ENCODE results near the gene KIAA1671.
"Not testable (repeated sequence)": the region's sequence is repeated elsewhere in the genome, so short reads cannot be mapped to it uniquely, and the experiment has no call there.

KIAA1671 gene

DNA sequence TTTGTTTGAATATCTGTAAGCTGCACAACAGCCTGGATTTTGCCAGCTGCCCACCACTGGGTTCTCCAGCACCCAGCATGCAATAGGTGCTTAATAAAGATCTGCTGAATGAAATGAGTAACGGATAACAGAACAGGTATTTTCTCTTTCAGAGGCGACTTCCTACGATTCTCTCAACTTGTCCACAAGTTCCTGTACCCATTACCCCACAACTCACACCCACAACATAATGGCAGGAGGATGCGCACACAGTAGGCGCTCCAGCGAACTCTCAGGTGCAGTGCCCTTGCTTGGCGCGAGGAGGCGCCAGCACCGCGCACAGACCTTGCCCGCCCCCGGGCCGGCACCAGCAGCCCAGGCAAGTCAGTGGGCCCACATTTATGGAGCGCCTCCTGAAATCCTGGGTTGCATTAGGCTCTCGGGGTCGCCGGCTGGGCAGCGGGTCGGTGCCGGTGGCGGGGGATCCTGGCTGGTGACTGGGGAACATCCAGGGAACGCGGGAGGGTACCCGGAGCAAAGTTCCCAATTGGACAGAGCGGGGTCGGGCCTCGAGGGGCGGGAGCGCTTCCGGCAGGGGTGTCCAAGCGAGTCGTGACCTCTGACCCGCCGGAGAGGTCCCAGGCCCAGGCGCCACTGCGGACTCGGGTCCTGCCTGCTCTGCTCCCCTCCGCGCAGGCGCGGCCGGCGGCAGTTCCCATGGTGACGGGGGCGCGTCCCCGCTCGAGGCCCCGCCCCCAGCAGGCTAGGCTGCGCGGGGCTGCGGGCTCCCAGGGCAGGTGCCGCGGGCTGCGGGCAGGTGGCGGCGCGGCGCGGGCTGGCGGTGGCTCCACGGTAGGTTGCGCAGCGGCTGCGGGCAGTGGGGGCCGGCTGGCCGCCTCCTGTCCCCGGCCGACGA, at the start of gene KIAA1671:
KIAA1671 (plus strand) TSS at position 775 of the 895 bp plus-strand sequence. CDS start 75,284 bp downstream, outside the sequence.
- DNase-seq (ENCODE audit: low spot score): peak; percentile 86
- no peaks in the 10 kb centered on the region for H3K9me3 Mint-ChIP-seq
- peak within 1 kb of the TSS; percentile 56 for H3K27ac Mint-ChIP-seq
- H3K27me3 Mint-ChIP-seq (ENCODE audit: low read depth): peaks cover 58% of the 10 kb centered on the region
- peak within 1 kb of the TSS; percentile 82 for H3K4me3 Mint-ChIP-seq
- H3K4me1 Mint-ChIP-seq (ENCODE audit: low read depth): peaks cover 12% of the 10 kb centered on the region
- no peaks in the 10 kb centered on the region for H3K36me3 Mint-ChIP-seq (ENCODE audit: low read depth)

GRCh38 chr22:24905909-24906308, 46.6 kb upstream of the KIAA1671 start:
- Mint-ChIP-seq H3K36me3 (ENCODE audit: low read depth) (no peaks in the 10 kb centered on the region), H3K4me1 (ENCODE audit: low read depth) (no peaks in the 10 kb centered on the region), H3K27ac (no peak overlapping the region), H3K9me3 (peaks cover 12% of the 10 kb centered on the region), H3K27me3 (ENCODE audit: low read depth) (no peaks in the 10 kb centered on the region), H3K4me3 (no peak overlapping the region)
- no peak for DNase-seq (ENCODE audit: low spot score)

- H3K4me3 Mint-ChIP-seq; DNase-seq (ENCODE audit: low spot score); H3K27me3 Mint-ChIP-seq (ENCODE audit: low read depth); H3K27ac Mint-ChIP-seq; H3K36me3 Mint-ChIP-seq (ENCODE audit: low read depth); H3K4me1 Mint-ChIP-seq (ENCODE audit: low read depth): not testable (repeated sequence)
- H3K9me3 Mint-ChIP-seq: peaks cover 12% of the 10 kb centered on the region
These were observed 45.4 kb upstream of the KIAA1671 start for GRCh38 chr22:24907101-24907500.

- no peaks in the 10 kb centered on the region for H3K4me1 Mint-ChIP-seq (ENCODE audit: low read depth)
- H3K4me3 Mint-ChIP-seq: no peak overlapping the region
- no peaks in the 10 kb centered on the region for H3K27me3 Mint-ChIP-seq (ENCODE audit: low read depth)
- no peaks in the 10 kb centered on the region for H3K9me3 Mint-ChIP-seq
- no peak for DNase-seq (ENCODE audit: low spot score)
- no peak overlapping the region for H3K27ac Mint-ChIP-seq
- no peaks in the 10 kb centered on the region for H3K36me3 Mint-ChIP-seq (ENCODE audit: low read depth)
These were observed 32.5 kb upstream of the KIAA1671 start for GRCh38 chr22:24920029-24920428.

DNA sequence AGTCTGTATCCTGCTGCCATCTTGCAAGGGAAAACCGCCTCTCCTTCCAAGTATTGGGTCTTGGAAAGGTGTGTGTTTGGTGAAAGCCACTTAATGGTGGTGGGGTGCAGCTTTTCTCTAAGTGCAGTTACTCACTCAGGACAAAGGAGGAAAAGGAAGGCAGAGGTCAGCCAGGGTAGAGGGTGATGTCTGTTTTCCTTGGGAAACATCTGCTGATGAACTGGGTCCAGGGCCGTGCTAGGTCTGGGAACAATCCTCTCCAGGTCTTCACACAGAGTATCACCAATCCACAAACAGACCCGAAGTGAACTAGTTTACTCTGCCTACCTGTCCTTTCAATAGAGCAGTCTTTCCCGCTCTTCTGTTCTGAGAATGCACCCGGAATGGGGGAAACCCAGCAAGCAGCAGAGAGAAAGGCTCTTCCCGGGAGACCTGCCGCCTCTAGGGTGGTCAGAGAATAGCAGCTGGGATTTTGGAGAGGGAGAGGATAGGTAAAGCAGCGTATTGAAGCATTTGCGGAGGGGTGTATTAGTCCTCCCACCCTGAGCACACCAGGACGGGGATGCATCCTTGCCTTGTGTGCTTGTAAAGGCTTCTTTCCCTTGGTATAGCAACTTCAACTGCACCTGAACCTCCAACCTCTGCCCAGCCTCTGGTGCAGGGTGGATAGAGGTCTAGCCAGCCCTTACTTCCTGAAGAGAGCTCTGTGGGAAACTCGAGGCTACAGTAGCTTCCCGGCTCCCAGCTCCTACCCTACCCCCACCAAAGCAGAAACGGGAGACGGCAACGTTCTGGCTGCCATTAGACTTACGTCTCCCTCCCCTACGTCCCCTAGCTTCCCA, 26.7 kb upstream of the KIAA1671 start:
- H3K4me1 Mint-ChIP-seq (ENCODE audit: low read depth): no peaks in the 10 kb centered on the region
- peaks cover 8% of the 10 kb centered on the region for H3K27me3 Mint-ChIP-seq (ENCODE audit: low read depth)
- no peak overlapping the region for H3K4me3 Mint-ChIP-seq
- H3K27ac Mint-ChIP-seq: no peak overlapping the region
- peaks cover 4% of the 10 kb centered on the region for H3K9me3 Mint-ChIP-seq
- H3K36me3 Mint-ChIP-seq (ENCODE audit: low read depth): no peaks in the 10 kb centered on the region
- no peak for DNase-seq (ENCODE audit: low spot score)

- Mint-ChIP-seq H3K27ac (no peak overlapping the region), H3K4me3 (no peak overlapping the region), H3K27me3 (ENCODE audit: low read depth) (peaks cover 8% of the 10 kb centered on the region), H3K9me3 (peaks cover 4% of the 10 kb centered on the region), H3K4me1 (ENCODE audit: low read depth) (no peaks in the 10 kb centered on the region), H3K36me3 (ENCODE audit: low read depth) (no peaks in the 10 kb centered on the region)
- no peak for DNase-seq (ENCODE audit: low spot score)
These were observed 26.1 kb upstream of the KIAA1671 start for GRCh38 chr22:24926428-24926725.

DNA sequence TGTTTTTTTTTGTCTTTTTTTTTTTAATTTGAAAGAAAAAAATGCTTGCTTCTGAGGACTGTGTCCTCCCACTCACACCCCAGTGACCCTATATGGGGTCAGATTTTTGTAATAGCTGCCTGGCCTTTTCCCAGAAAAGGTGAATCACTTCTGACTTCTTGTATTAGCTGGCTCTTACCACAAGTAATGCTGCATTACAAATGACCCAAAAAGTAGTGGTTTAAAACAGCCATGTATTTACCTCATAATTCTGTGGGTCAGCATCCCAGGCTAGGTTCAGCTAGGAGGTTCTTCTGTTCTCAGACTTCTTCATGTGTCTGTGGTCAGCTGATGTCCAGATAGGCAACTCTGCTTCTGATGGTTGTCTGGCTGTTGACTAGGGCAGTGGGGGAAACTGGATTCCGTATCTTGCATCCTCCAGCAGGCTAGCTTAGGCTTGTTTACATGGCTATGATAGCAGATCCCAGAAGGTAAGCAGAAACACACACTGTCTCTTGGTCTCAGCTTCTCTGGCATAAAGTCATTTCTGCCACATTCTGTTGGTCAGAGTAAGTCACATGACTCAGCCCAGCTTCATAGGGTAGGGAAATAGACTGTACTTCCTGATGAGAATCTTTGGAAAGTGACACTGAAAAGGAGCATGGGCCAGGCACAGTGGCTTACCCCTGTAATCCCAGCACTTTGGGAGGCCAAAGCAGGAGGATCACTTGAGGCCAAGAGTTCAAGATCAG, 25.5 kb upstream of the KIAA1671 start:
- no peak for DNase-seq (ENCODE audit: low spot score)
- H3K36me3 Mint-ChIP-seq (ENCODE audit: low read depth): no peaks in the 10 kb centered on the region
- H3K9me3 Mint-ChIP-seq: peaks cover 4% of the 10 kb centered on the region
- H3K27ac Mint-ChIP-seq: no peak overlapping the region
- H3K27me3 Mint-ChIP-seq (ENCODE audit: low read depth): peaks cover 10% of the 10 kb centered on the region
- H3K4me1 Mint-ChIP-seq (ENCODE audit: low read depth): no peaks in the 10 kb centered on the region
- H3K4me3 Mint-ChIP-seq: no peak overlapping the region

- H3K4me1 Mint-ChIP-seq (ENCODE audit: low read depth): no peaks in the 10 kb centered on the region
- no peak overlapping the region for H3K27ac Mint-ChIP-seq
- no peak for DNase-seq (ENCODE audit: low spot score)
- peaks cover 4% of the 10 kb centered on the region for H3K9me3 Mint-ChIP-seq
- peaks cover 11% of the 10 kb centered on the region for H3K27me3 Mint-ChIP-seq (ENCODE audit: low read depth)
- H3K4me3 Mint-ChIP-seq: no peak overlapping the region
- H3K36me3 Mint-ChIP-seq (ENCODE audit: low read depth): no peaks in the 10 kb centered on the region
These were observed 24.2 kb upstream of the KIAA1671 start for GRCh38 chr22:24928322-24928721.

DNA sequence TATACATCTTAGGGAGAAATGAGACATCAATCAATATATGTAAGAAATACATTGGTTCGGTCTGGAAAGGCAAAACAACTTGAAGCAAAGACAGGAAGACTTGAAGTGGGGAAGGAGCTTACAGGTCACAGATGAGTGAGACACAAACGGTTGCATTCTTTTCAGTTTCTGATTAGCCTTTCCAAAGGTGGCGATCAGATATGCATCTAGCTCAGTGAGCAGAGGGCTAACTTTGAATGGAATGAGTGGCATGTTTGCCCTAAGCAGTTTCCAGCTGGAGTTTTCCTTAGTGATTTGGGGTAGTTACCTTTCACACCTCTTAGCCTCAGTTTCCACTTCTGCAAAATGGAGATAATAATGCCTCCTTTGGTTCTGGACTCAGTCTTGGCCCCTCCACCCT, 21.8 kb upstream of the KIAA1671 start:
- H3K27ac Mint-ChIP-seq: no peak overlapping the region
- H3K9me3 Mint-ChIP-seq: peaks cover 4% of the 10 kb centered on the region
- no peaks in the 10 kb centered on the region for H3K4me1 Mint-ChIP-seq (ENCODE audit: low read depth)
- no peaks in the 10 kb centered on the region for H3K36me3 Mint-ChIP-seq (ENCODE audit: low read depth)
- no peak overlapping the region for H3K4me3 Mint-ChIP-seq
- peaks cover 11% of the 10 kb centered on the region for H3K27me3 Mint-ChIP-seq (ENCODE audit: low read depth)
- no peak for DNase-seq (ENCODE audit: low spot score)

GRCh38 chr22:24935771-24936483, 16.6 kb upstream of the KIAA1671 start:
- H3K4me3 Mint-ChIP-seq: no peak overlapping the region
- H3K9me3 Mint-ChIP-seq: no peaks in the 10 kb centered on the region
- no peaks in the 10 kb centered on the region for H3K4me1 Mint-ChIP-seq (ENCODE audit: low read depth)
- DNase-seq (ENCODE audit: low spot score): no peak
- no peaks in the 10 kb centered on the region for H3K36me3 Mint-ChIP-seq (ENCODE audit: low read depth)
- H3K27me3 Mint-ChIP-seq (ENCODE audit: low read depth): peaks cover 4% of the 10 kb centered on the region
- H3K27ac Mint-ChIP-seq: no peak overlapping the region

DNA sequence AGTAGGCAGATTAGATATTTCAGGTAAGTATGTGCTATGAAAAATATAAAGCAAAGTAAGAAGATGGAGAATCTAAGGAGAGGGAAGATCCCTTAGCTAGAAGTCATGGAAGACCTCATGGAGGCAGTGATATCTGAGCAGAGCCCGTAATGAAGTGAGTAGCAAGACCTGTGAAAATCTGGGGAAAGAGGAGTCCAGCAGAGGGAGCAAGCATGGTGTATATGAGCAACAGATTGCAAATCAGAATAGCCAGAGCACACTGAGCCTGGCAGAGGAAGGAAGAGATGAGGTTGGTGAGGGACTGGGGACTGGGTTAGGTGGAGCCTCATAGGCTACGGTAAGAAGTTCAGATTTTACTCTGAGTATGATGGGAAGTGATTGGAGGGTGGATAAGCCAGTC, 15.4 kb upstream of the KIAA1671 start:
- no peak for DNase-seq (ENCODE audit: low spot score)

DNA sequence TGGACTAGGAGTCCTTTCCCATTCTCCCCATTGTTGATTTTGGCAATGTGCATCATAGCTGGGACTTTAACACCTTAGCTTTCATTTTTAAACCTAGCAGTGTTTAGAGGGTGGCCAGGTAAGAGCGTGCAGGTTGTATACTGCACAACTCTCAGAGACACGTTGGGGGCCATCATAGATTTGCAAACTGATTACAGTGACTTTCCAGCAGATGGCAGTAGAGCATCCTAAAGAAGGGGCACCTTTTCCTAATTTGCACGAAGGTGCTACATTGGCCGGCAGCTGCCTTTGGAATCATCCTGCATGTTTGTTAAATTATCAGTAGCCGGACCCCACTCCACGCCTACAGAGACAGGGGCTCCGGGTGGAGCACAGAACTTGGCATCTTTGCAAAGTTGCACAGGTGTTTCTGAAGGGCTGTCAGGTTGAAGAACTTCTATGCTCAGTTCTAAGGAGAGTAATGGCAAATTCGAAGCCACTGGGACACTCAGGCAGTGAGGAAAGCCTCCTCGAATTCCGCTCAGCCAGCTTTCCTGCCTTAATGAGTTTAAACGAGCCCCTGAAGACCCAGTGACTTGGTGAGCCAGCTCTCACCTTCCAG, 13.7 kb upstream of the KIAA1671 start:
- Mint-ChIP-seq H3K4me1 (ENCODE audit: low read depth) (no peaks in the 10 kb centered on the region), H3K9me3 (no peaks in the 10 kb centered on the region), H3K4me3 (no peak overlapping the region), H3K27ac (no peak overlapping the region), H3K27me3 (ENCODE audit: low read depth) (peaks cover 2% of the 10 kb centered on the region), H3K36me3 (ENCODE audit: low read depth) (no peaks in the 10 kb centered on the region)
- peak; percentile 17 for DNase-seq (ENCODE audit: low spot score)

More for the DNA sequence above, 15.4 kb upstream of the KIAA1671 start:
- no peak overlapping the region for H3K4me3 Mint-ChIP-seq
- no peaks in the 10 kb centered on the region for H3K9me3 Mint-ChIP-seq
- no peaks in the 10 kb centered on the region for H3K4me1 Mint-ChIP-seq (ENCODE audit: low read depth)
- no peak overlapping the region for H3K27ac Mint-ChIP-seq
- H3K27me3 Mint-ChIP-seq (ENCODE audit: low read depth): peaks cover 2% of the 10 kb centered on the region
- no peaks in the 10 kb centered on the region for H3K36me3 Mint-ChIP-seq (ENCODE audit: low read depth)

DNA sequence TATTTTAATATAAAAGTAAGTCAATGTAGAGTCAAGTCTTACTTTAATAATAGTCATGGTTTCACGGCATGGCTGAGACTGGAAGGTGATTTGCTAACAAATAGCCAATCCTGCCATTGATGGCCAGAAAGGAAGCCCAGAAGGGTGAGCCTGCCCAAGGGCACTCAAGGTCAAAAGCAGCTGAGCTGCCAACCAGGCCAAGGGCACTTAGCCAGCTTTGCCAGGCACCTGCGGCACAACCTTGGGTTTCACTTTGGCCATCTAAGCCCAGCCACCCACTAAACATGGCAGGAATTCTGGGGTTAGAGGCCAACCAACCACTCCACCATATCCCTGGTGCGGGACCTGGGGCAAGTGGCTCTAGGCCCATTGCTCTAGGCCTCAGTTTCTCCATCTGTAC, 10.2 kb upstream of the KIAA1671 start:
- Mint-ChIP-seq H3K27ac (no peak overlapping the region), H3K4me1 (ENCODE audit: low read depth) (peaks cover 3% of the 10 kb centered on the region), H3K9me3 (no peaks in the 10 kb centered on the region), H3K27me3 (ENCODE audit: low read depth) (peaks cover 9% of the 10 kb centered on the region), H3K36me3 (ENCODE audit: low read depth) (no peaks in the 10 kb centered on the region), H3K4me3 (no peak overlapping the region)
- DNase-seq (ENCODE audit: low spot score): no peak

Measured in T-helper 2 cell treated with Interferon-gamma antibody and Interleukin-4, amounts not matched to agents 5 μg/mL and 100 μg/mL, for 36 hours (primary cell).